SHP77 (cell line): ENCODE data around the gene ANKRD55.
"Not testable (repeated sequence)": the region's sequence is repeated elsewhere in the genome, so short reads cannot be mapped to it uniquely, and the experiment has no call there.

Experiments used
- DNase-seq, 2 experiments: peaks; one replicate each; lab custom pipeline; 2025; lab: John Stamatoyannopoulos, UW

Gene ANKRD55

DNA sequence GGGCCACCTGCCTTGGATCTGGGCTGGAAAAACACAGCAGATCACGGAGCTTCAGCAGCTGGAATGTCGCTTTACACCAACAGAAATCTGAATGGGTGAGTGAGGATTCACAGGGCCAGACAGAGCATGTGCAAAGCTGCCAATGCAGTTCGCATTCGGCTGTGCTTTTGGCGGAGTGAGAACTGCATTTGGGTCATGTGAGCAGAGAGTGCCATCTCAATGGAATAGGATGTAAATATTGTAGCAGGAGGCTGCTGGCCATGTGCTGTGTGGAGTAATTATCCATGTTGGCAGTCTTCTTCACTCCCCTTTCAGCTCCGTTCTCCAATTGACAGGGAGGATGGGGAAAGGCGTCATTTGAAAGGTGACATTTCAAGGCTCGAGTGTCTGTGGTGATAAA is at the start of gene ANKRD55:
TSS of gene ANKRD55 (minus strand) at position 101 of the 400 bp plus-strand sequence. CDS start 417 bp downstream, outside the sequence.
- peak; percentile 51 to 58 for DNase-seq

DNA sequence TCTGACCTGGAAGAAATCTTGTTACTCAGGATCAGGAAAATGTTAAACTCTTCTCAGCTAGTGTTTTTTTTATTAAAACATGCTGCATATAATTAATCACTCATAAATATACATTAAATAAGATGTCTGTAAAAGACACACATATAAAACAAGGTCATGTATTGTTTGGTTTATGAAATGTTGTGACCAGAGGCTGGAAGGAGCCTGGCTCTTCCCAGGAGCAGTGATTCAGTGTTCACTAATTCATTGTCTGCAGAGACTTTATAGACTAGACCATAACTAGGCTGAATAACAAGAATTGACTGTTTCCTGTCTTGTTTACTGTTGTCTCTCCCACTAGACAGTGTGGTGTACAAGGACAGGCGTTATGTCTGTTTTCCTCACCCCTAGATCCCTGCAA is 49.1 kb upstream of the ANKRD55 start:
- DNase-seq: no peak

DNA sequence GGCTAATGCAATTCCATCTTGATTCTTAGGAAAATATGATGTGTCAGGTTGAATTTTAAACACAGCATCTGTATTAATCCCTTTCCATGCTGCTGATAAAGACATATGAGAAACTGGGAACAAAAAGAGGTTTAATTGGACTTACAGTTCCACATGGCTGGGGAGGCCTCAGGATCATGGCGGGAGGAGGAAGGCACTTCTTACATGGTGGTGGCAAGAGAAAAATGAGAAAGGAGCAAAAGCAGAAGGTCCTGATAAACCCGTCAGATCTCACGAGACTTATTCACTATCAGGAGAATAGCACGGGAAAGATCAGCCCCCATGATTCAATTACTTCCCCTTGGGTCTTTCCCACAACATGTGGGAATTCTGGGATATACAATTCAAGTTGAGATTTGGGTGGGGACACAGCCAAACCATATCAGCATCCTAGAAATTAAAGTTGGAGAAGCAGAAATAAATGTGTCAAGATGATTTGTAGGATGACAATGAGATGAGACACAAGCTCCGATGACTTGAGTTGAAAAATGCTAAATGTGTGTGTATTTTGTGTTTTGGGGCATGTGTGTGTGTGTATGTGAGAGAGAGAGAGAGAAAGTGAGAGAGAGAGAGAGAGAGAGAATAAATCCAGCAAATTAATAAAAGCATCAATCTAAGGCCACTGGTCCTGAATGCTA is 48.5 kb upstream of the ANKRD55 start:
- DNase-seq: no peak

DNA sequence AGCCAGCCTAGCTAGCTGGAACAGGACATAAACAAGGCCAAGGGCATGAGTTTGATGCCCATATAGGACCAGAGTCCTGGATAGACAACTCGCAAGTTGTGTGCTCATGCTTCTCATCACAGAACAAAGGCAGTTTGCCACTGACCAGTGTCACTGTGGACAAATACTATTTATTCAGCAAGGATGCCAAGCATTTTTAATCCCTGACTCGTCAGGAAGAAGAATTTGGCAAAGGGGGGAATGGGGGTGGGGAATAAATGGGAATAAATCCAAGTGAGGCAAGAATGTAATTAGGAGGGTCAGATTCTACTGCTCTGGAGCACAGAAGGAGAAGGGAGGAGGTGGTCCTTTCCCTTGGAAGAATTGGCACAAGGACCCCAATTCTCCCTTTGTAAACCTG is 46.8 kb upstream of the ANKRD55 start:
- DNase-seq: no peak

DNA sequence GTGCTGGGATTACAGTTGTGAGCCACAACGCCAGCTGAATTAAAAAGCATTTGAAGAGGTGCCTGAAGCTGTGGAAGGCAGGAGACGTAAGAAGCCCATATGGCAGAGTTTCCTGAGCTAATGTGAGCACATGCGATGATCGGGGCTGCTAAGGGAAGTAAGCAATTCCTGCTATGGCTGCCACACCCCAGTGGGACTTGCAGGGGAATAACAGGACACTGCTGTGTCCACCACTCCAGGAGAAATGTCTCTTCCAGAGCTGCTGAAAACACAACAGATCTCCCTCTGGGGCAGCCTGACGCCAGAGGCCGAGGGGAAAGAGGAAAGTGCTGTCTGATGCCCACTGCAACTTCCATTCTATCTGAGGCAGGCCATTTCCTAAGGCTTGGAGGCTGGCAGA is 46.2 kb upstream of the ANKRD55 start:
- no peak for DNase-seq

DNA sequence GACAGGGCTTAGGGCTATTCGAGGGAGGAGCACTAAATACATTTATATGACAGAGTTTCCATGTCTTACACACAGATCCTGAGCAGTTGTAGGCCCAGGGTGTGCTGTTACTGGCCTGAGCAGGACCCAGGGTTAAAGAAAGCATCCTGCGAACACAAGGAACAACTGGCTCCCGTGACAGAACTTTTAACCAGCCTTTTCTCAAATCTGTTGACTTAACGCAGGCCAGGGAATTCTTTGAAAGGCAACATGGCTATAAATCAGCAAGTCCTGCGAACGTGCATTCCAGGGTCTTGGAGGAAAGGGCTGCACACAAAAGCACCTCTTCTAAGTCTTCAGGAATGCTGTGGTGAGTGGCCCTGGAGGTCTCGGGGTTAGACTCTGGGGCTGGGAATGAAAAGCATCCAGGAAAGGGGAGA is 45.2 kb upstream of the ANKRD55 start:
- DNase-seq: no peak

DNA sequence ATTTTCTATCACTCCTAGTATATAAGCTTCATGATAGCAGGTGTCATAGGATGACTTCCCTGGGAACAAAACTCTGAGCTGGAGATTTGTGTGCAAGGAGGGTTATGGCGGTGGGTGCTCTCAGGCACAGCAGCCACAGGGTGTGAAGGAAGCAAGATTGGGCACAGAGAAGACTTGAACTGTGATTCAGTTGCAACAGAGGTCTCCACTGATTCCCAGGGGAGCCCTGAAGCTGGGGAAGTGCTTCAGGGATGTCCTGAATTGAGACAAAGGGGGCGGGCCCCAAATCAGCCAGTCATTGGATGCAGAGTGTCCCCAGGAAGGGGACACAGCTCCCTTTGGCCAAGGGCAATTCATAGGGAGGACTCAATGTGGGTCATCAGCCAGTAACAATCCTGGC is 44.4 kb upstream of the ANKRD55 start:
- DNase-seq: no peak

DNA sequence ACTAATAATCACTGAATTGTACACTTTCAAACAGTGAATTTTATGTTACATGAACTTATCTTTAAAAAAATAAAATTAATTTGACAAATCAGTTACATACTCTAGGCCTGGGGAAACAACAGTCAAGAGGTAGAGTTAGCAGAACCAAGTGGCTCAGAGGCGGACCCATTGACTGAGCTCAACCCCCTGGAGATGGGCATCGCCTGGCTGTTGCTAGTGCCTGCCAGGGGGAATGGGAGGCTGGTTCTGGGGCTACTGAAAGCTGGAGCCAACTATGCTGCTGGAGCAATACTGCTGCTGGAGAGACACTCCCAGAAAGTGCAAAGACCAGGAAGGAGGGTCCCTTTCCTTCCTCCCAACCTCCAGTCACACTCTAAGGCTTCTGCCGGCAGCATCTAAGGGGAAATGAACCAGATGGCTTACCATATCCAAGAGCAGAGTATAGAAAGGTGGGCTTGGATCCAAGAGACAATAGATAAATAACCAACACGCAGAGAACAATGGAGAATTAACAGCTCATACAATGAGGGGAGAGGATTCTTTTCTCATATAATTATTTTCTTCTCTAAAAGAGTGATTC is 40.3 kb upstream of the ANKRD55 start:
- DNase-seq: no peak

DNA sequence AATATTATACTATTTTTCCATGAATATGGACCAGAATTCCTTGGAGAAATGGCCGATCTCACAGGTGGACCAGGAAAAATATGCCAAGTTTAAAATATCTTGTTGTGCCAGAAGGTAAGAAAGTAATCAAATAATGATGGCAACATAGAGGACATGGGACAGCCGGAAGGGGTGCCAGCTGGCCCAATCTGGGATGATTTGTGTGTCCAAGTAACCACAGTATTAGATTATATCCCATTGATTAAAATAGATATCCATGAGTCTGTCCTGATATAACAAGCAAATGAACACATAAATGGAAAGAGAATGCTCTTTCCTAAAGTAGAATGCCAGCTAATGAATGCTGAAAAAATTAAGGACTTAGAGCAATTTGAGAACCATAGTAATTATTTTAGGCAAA is 39.6 kb upstream of the ANKRD55 start:
- DNase-seq: no peak

DNA sequence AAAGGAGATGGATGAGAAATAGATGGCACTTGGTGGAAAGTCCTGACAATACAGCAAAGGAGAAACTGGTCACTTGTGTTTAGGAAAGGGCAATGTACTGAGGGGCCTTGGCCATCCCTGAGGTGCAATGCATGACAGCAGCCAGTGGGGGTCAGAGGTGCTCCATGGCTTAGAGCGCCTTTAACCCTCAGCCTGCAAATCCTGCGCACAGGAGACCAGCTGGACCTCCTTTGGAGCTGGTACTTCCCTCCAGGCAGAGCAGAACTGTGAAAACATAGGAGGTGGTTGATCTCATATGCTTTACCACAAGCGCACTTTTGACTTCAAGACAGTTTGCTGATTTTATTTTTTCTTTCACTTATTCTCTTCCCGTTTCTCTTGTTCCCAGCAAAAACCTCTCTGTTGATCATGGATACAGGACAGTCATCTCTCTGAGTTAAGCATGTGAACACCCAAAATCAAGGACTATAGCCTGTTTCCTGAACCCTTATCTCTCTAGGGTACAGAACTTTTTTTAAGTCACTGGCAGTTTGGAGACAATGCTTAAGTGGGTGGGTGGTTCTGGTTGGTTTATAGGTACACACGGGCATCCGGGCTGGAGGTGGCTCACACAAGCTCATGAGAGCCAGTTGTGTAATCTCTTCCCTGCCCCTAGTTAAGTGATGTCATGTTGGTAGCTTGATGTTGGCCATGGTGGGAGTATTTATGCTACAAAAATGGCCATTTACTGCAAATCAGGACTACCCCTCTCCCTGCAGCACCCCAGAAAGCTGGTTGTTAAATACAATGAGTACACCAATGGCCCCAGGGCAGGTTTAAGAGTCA is 37.6 kb upstream of the ANKRD55 start:
- peak; percentile 37 to 62 for DNase-seq

DNA sequence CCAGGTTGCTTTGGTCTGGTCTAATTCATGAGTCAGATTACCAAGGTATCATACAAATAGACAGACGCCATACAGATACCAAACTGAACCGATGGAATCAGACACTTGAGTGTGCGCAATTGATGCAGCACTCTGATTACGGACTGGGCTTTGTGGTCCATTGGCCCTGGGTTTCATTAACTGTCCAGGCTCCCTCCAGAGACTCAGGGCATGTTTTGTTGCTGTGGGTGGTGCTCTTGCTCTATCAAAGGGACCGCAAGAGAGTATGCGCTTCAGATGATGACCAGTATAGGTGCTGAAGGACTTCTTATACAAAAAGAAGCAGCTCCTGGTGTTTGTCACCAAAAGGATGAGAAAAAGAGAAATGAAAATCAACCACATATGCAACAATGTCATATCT is 36.9 kb upstream of the ANKRD55 start:
- no peak for DNase-seq

DNA sequence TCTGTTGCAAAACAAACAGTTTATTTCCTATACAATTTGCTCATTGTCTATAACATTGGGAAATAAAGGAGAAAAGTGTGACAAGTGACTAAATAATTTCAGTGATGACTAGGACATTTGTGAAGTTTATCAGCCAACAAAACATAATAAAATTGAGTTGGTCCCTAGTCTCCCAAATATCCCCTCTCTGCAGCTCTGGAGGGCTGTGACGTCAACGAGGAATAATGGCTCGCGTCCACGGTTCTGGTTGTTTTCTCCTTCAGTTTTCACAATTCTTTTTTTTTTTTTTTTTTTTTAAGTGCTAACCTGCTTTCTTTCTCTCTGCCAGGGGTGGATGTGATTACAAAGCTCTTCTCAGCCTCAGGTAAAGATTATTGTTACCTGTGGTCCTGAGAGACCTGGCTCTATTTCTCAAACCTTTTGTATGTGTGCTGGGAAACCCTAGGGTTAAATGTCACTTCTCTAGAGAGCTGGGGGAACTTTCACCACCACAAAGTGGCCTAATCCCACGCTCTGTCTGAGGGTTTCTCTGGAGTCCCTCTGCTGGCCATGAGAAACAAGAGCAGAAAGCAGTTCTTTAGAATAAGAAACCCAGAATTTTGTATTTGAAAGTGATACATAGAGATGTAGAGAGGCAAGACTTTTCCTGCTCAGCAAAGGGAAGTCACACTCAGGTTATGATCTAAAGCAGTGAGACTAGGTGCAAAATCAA is 36.2 kb upstream of the ANKRD55 start:
- peak; percentile 13 to 31 for DNase-seq

DNA sequence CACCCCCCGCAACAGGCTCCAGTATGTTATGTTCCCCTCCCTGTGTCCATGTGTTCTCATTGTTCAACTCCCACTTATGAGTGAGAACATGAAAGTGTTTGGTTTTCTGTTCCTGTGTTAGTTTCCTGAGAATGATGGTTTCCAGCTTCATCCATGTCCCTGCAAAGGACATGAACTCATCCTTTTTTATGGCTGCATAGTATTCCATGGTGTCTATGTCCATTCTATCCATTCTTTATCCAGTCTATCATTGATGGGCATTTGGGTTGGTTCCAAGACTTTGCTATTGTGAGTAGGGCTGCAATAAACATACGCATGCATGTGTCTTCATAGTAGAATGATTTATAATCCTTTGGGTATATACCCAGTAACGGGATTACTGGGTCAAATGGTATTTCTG is 35.6 kb upstream of the ANKRD55 start:
- DNase-seq: not testable (repeated sequence)

DNA sequence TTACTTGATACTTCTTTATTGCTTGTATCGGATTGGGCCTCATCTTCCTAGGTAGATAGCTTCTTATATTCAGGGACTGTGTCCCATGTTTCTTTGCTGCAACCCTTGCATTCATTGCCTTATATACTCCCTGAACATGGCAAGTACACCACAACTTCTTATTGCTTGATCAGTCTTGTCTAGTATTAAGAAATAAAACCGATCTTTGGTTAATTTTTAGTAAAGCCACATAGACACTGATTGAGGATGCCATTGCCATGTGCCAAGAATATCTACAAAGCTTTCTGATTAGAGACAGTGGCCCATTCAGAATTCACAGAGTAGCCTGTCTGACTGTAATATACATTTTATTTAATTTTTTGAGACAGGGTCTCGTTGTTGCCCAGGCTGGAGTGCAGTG is 34.7 kb upstream of the ANKRD55 start:
- DNase-seq: no peak

DNA sequence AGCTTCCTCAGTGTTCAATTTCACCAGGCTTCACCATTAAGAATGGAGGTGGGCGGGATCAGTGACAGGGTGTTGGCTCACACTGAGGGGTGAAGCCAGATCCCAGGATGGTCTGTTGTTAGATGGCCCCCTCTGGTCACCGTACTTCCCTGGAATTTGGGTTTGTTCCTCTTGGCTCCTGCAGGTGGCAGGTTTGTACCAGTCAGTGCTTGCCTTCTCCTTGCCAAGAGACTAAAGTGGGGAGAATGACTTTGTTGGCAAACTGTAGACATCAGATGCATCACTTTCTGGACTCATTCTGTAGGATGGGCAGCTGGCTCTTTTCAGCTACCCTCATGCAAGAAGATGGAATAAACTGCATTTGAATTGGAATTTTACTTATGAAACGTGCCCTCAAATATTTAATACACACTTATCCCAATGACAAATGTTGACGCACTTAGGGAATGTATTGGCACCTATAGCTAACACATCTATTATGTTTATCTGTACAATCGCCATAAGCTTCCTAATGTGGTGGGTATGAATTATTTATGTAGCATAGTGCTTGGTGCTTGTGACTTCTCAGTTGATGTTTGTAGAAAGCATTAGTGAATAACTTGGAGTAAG is 31.4 kb upstream of the ANKRD55 start:
- DNase-seq: peak; percentile 13 to 36

DNA sequence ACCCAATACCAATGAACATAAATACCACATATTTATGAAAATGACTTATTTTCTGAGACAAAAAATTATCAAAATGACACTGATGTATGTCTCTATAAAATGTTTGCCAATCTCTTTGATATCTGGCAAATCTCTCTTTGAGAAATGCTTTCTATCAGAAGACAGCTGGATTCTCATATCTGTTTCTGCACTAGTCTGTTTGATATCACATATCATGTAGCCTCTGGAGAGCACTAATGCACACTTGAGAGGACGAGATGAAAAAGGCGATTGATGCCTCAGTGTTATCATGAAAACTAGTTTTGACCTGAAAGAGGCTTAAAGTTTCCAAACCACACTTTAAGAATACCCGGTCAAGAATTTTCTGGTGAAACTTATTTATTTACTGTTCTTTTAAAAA is 29.1 kb upstream of the ANKRD55 start:
- DNase-seq: no peak

DNA sequence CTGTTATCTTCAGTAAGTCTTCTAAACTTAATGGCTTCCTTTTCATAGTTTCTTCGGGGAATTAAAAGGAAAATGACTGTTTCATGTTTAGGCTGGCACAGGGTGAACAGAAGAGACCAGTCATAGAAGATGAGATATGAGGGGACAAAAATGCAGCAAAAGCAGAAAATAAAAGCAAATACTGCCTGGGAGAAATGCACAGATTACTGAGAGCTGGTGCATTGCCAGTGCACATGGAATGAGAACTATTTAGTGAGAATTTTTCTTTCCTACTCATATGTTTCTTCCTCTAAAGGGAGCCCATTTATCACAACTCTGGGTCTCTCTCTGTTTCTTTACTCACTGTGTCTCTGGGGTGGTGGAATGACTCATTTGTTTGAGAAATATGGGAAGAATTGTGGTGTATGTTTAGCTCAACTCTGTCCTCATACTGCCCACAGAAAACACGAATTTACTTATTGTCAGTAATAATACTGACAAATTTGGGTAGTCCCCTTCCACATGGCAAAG is 25.9 kb upstream of the ANKRD55 start:
- DNase-seq: no peak

DNA sequence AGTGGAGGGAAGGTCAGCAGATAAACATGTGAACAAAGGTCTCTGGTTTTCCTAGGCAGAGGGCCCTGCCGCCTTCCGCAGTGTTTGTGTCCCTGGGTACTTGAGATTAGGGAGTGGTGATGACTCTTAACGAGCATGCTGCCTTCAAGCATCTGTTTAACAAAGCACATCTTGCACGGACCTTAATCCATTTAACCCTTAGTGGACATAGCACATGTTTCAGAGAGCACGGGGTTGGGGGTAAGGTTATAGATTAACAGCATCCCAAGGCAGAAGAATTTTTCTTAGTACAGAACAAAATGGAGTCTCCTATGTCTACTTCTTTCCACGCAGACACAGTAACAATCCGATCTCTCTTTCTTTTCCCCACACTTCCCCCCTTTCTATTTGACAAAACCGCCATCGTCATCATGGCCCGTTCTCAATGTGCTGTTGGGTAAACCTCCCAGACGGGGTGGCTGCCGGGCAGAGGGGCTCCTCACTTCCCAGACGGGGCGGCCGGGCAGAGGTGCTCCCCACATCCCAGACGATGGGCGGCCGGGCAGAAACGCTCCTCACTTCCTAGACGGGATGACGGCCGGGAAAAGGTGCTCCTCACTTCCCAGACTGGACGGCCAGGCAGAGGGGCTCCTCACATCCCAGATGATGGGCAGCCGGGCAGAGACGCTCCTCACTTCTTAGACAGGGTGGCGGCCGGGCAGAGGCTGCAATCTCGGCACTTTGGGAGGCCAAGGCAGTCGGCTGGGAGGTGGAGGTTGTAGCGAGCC is 24.8 kb upstream of the ANKRD55 start:
- not testable (repeated sequence) for DNase-seq

DNA sequence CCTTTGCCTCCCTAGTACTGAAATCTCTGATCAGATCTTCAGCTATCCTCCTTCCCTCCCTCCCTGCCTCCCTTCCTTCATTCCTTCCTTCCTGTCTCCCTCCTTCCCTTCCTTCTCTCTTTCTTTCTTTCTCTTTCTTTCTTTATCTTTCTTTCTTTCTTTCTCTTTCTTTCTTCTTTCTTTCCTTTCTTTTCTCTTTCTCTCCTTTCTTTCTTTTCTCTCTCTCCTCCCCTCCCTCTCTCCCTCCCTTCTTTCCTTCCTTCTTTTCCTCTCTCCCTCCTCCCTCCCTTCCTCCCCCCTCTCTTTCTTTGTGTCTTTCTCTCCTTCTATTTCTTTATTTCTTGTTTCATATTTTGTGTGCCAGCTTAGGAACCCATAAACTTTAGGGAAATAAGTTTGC is 23.9 kb upstream of the ANKRD55 start:
- no peak for DNase-seq

DNA sequence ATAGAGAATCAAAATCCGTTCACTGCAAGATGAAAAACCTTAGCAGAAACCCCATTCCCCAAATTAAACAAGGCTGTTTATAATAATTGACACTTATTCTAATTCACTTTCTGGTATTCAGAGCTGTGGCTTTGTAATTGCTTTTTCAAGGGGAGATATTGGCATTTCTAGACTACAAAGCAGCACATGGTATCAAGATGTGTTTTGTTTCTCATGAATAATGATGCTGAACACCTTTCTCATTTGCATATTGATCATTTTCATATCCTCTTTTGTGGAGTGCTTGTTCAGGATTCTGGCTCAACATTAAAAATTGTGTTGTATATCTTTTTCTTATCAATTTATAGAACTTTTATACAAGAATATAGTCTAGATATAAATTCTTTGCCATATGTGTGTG is 22.4 kb upstream of the ANKRD55 start:
- DNase-seq: no peak

DNA sequence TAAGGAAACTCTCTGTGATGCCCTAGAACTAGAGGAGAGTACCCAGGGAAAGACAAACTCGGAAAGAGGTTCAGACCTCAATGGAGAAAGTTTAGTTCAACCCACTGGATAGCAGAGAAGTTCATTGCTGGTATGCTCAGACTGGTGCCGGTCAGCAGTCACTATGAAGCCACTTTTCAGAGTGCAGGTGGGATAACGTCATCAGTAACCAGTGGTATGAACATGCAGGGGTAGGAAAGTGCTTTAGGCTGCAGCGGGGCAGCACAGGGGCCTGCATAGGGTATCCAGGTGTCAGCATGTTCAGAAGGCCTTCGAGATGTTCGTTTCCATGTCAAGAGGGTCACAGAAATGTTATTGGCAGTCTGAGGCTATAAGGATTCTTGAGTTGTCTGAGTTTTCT is 20.8 kb upstream of the ANKRD55 start:
- DNase-seq: no peak
